Measurements from ENCODE around the gene TMEM253.
A peak's percentile ranks its signal among the peaks of the same experiment; 100 is the strongest.

The TMEM253 gene

GRCh38 chr14:21106176-21106497 lies 5.3 kb downstream of the TMEM253 start:
- no peak for DNase-seq

GRCh38 chr14:21106498-21107282 lies 5.8 kb downstream of the TMEM253 start:
- DNase-seq, result peak; percentile 90

GRCh38 chr14:21107283-21107800 lies 6.5 kb downstream of the TMEM253 start:
- peak; percentile 30 for DNase-seq

GRCh38 chr14:21108791-21109190 lies 7.9 kb downstream of the TMEM253 start:
- DNase-seq, result no peak

- DNase-seq, result peak; percentile 37
Observed at GRCh38 chr14:21109377-21110138, 8.7 kb downstream of the TMEM253 start.

- DNase-seq, result no peak
Observed at GRCh38 chr14:21112255-21112654, 11.4 kb downstream of the TMEM253 start.

- DNase-seq, result no peak
Observed at GRCh38 chr14:21113369-21113768, 12.5 kb downstream of the TMEM253 start.

GRCh38 chr14:21118933-21119332 lies 18.1 kb downstream of the TMEM253 start:
- DNase-seq, result no peak

- no peak for DNase-seq
Observed at GRCh38 chr14:21120686-21121085, 19.8 kb downstream of the TMEM253 start.

GRCh38 chr14:21121122-21121521 lies 20.3 kb downstream of the TMEM253 start:
- no peak for DNase-seq

- DNase-seq, result no peak
Observed at GRCh38 chr14:21123429-21123828, 22.6 kb downstream of the TMEM253 start.

GRCh38 chr14:21133901-21134300 lies 33.0 kb downstream of the TMEM253 start:
- DNase-seq, result no peak

- peak; percentile 66 for DNase-seq
Observed at GRCh38 chr14:21136024-21136423, 35.2 kb downstream of the TMEM253 start.

- no peak for DNase-seq
Observed at GRCh38 chr14:21142357-21142756, 41.5 kb downstream of the TMEM253 start.

GRCh38 chr14:21145437-21145836 lies 44.6 kb downstream of the TMEM253 start:
- DNase-seq, result no peak

- no peak for DNase-seq
Observed at GRCh38 chr14:21149641-21150367, 48.9 kb downstream of the TMEM253 start.
